ENCODE results near the gene FARS2. TPM values are rescaled to one million over a fixed set of nuclear protein-coding genes. Genes with fewer than 3 reads are reported as not detected.

The FARS2 gene
- total RNA-seq, 2 donors from 2014 or later, result 16.2 to 18.3 TPM

GRCh38 chr6:5292154-5292553 lies 30.8 kb downstream of the FARS2 start:
- peaks cover 3% of the 10 kb centered on the region for H3K36me3 Mint-ChIP-seq (ENCODE audit: low read depth)
- DNase-seq, result no peak
- no peak overlapping the region for H3K27ac Mint-ChIP-seq
- Histone ChIP-seq H3K9me3 (ENCODE audit: control insufficient read depth, low read length) (no peaks in the 10 kb centered on the region), H3K4me3 (ENCODE audit: low read length) (no peak overlapping the region), H3K27me3 (ENCODE audit: control insufficient read depth, insufficient read depth, low read length, poor library complexity, severe bottlenecking) (no peaks in the 10 kb centered on the region), H3K4me1 (ENCODE audit: control insufficient read depth, insufficient read depth, low read length) (no peaks in the 10 kb centered on the region), H3K27ac (ENCODE audit: low read depth, low read length) (no peak overlapping the region), H3K36me3 (ENCODE audit: control insufficient read depth, insufficient read depth, low read length) (no peaks in the 10 kb centered on the region), H3K9ac (ENCODE audit: extremely low read depth, low read length, poor library complexity, severe bottlenecking) (no peak overlapping the region)
- no peaks in the 10 kb centered on the region for H3K27me3 Mint-ChIP-seq (ENCODE audit: insufficient read depth)
- no peak overlapping the region for H3K4me3 Mint-ChIP-seq
- 83 to 100% methylated on average over 1 of the region's 1 CpG for WGBS, 2 experiments (ENCODE audit: insufficient coverage in 1 of 2, insufficient read length in 1 of 2)
- H3K4me1 Mint-ChIP-seq, result peaks cover 14% of the 10 kb centered on the region
- TF ChIP-seq CTCF (conservative IDR thresholded peaks at IDR 0.05), result no peak
- no peaks in the 10 kb centered on the region for H3K9me3 Mint-ChIP-seq

GRCh38 chr6:5293692-5294091 lies 32.4 kb downstream of the FARS2 start:
- 86% methylated on average over 1 of the region's 2 CpGs; no CpG with 5 or more reads in 1 of the 2 experiments for WGBS, 2 experiments (ENCODE audit: insufficient coverage in 1 of 2, insufficient read length in 1 of 2)
- no peak overlapping the region for H3K27ac ChIP-seq (ENCODE audit: low read depth, low read length)
- H3K36me3 ChIP-seq (ENCODE audit: control insufficient read depth, insufficient read depth, low read length), result no peaks in the 10 kb centered on the region
- H3K9ac ChIP-seq (ENCODE audit: extremely low read depth, low read length, poor library complexity, severe bottlenecking), result no peak overlapping the region
- Mint-ChIP-seq H3K27me3 (ENCODE audit: insufficient read depth) (no peaks in the 10 kb centered on the region), H3K4me1 (peaks cover 10% of the 10 kb centered on the region), H3K36me3 (ENCODE audit: low read depth) (peaks cover 3% of the 10 kb centered on the region), H3K9me3 (no peaks in the 10 kb centered on the region), H3K27ac (no peak overlapping the region), H3K4me3 (no peak overlapping the region)
- no peaks in the 10 kb centered on the region for H3K4me1 ChIP-seq (ENCODE audit: control insufficient read depth, insufficient read depth, low read length)
- H3K27me3 ChIP-seq (ENCODE audit: control insufficient read depth, insufficient read depth, low read length, poor library complexity, severe bottlenecking), result no peaks in the 10 kb centered on the region
- no peaks in the 10 kb centered on the region for H3K9me3 ChIP-seq (ENCODE audit: control insufficient read depth, low read length)
- DNase-seq, result no peak
- H3K4me3 ChIP-seq (ENCODE audit: low read length), result no peak overlapping the region
- TF ChIP-seq CTCF (conservative IDR thresholded peaks at IDR 0.05), result no peak

GRCh38 chr6:5294392-5295211 lies 33.3 kb downstream of the FARS2 start:
- Mint-ChIP-seq H3K36me3 (ENCODE audit: low read depth) (peaks cover 3% of the 10 kb centered on the region), H3K9me3 (no peaks in the 10 kb centered on the region), H3K27ac (no peak overlapping the region), H3K4me3 (no peak overlapping the region), H3K4me1 (peaks cover 10% of the 10 kb centered on the region), H3K27me3 (ENCODE audit: insufficient read depth) (no peaks in the 10 kb centered on the region)
- no peak overlapping the region for H3K9ac ChIP-seq (ENCODE audit: extremely low read depth, low read length, poor library complexity, severe bottlenecking)
- DNase-seq, result no peak
- H3K9me3 ChIP-seq (ENCODE audit: control insufficient read depth, low read length), result no peaks in the 10 kb centered on the region
- no peak overlapping the region for H3K27ac ChIP-seq (ENCODE audit: low read depth, low read length)
- no peaks in the 10 kb centered on the region for H3K27me3 ChIP-seq (ENCODE audit: control insufficient read depth, insufficient read depth, low read length, poor library complexity, severe bottlenecking)
- no peaks in the 10 kb centered on the region for H3K4me1 ChIP-seq (ENCODE audit: control insufficient read depth, insufficient read depth, low read length)
- H3K4me3 ChIP-seq (ENCODE audit: low read length), result no peak overlapping the region
- no peak for TF ChIP-seq CTCF (conservative IDR thresholded peaks at IDR 0.05)
- no peaks in the 10 kb centered on the region for H3K36me3 ChIP-seq (ENCODE audit: control insufficient read depth, insufficient read depth, low read length)
- WGBS, 2 experiments (ENCODE audit: insufficient coverage in 1 of 2, insufficient read length in 1 of 2), result 91 to 100% methylated on average over 1 to 10 of the region's 11 CpGs
